GM19455 (cell line): ENCODE measurements around the gene IWS1.
A peak's percentile ranks its signal among the peaks of the same experiment; 100 is the strongest.
"Not testable (repeated sequence)": the region's sequence is repeated elsewhere in the genome, so short reads cannot be mapped to it uniquely, and the experiment has no call there.

Source experiments
- ATAC-seq: cut with Tn5 transposase; IDR thresholded peaks from one replicate; pipeline ENCODE4 v1.9.1; 2021; ENCODE audit not compliant: unreplicated experiment

Gene IWS1

DNA sequence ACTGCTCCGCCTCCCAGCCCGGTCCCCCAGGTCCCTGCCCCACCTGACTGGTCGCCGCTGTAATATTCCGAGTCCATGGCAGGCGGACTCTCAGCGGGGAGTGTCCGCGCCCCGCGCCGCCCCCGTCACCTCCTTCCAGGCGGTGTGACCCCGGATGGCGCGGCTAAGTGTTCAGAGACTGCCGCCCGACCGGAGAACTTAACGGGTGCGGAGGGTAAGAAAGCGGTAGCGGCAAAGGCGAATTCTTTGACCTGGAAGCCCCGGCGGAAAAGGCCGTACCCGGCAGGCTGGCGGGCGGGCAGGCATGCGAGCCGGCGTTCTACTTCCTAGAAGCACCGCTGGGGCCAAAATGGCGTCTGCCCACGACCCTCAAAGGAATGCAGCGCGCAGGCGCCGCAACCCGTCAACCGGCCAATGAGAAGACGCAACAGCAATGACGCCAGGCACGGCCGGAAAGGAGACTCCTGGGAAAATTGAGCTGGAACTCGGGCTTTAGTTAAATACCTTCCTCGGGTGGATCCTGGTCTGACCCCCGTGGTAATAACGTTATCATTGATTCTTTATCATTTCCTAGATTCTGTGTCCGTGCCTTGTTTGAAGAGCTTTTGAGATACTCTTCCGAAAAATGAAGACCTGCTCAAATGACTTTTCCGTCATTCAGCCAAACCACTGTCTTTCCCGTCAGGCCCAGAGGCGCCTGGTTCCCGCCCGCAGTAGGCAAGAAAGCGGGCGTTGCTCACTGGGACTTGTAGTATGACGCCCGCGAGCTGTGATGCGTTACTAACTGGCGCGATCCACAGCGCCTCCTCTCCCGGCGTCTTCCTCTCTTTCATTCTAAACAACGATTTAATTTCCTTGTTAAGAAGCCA is at the start of gene IWS1:
Gene IWS1, minus strand, starts transcription at position 358 of the 869 bp plus-strand sequence. Its CDS starts 281 bp downstream, at position 77.
- ATAC-seq, result peak; percentile 95

- no peak for ATAC-seq
Measured at GRCh38 chr2:127575941-127576432, 49.7 kb upstream of the IWS1 start.

GRCh38 chr2:127575185-127575765 is 49.0 kb upstream of the IWS1 start:
- ATAC-seq, result no peak

GRCh38 chr2:127574656-127575055 is 48.4 kb upstream of the IWS1 start:
- ATAC-seq, result no peak

DNA sequence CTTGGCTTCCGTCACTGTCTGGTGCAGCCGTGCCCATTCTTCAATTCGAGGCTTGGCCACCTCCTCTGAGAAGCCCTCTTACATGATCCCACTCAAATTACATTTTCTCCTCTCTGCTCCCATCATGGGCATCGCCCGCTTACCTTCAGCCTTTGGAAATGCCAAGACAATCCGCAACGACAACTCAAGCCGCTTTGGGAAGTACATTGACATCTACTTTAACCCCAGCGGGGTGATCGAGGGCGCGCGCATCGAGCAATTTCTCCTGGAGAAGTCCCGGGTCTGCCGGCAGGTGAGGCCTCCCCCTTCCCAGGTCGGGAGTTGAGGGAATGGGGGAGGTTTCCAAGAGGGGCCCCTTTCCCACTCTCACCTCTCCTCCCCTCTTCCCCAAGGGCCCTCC is 47.5 kb upstream of the IWS1 start:
- ATAC-seq, result no peak

- ATAC-seq, result no peak
Measured at GRCh38 chr2:127573298-127573697, 47.0 kb upstream of the IWS1 start.

DNA sequence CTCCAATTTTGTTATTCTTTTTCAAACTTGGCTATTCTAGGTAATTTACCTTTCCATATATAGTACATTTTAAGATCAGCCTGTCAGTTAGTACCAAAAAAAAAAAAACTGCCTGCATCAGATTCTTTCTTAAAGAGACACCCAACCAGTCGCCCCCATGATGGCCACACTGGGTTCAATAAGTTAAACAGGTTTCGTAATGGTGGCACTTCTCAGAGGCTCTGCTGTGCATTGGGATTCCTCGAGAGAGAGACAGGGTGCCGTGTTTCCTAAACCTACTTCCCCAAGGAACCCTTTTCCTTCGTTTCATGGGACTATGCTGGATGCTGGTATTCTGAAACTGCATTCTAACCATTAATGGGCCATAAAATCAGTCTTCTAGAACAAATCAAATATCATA is 46.6 kb upstream of the IWS1 start:
- no peak for ATAC-seq

DNA sequence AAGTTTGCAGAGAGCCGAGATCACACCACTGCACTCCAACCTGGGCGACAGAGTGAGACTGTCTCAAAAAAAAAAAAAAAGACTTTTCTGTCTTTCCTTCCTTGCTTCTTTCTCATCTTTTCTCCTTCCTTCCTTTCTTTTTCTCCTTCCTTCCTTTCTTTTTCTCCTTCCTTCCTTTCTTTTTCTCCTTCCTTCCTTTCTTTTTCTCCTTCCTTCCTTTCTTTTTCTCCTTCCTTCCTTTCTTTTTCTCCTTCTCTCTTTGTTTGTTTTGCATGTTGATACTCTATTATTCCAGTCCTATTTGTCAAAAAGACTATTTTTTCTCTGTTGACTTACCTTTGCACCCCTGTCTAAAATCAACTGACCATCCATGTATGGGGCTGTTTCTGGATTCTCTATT is 46.1 kb upstream of the IWS1 start:
- ATAC-seq, result not testable (repeated sequence)

DNA sequence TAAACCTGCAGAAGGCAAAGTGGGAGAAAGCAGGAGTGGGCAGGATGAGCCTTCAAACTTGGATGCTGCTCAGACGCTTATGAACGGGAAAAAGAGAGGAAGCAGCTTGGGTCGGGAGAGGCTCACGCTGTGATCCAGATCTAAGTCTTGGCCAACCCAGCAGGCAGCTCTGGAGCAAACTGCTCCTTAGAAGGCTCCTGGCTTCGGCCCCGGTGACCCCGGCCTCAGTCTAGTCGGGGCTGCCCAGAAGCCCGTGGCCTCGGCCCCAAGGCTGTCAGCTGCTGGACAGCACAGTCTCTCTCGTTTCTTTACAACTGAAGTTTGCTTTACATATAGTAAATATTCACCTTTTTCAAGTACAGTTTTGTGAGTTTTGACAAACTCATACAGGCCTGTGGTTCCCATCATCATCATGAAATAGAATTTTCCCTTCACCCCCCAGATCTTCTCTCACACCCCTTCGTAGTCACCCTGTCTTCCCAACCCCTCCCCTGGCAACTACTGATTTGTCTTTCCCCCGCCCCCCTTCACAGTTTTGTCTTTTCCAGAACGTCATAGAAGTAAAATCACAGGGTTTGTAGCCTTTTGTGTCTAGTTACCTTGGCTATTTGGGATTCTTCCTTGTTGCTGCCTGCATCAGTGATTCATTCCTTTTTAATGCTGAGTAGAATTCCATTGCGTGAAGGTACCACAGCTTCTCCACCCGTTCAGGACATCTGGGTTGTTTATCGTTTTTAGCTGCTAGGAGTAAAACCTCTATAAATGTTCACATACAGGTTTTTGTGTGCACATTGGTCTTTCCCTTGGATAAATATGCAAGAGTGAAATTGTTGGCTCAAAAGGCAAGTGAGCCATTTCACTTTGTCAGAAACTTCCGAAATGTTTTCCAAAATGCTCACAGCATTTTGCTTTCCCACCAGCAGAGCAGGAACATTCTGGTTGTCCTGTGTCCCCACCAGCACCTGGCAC is 44.3 kb upstream of the IWS1 start:
- no peak for ATAC-seq

DNA sequence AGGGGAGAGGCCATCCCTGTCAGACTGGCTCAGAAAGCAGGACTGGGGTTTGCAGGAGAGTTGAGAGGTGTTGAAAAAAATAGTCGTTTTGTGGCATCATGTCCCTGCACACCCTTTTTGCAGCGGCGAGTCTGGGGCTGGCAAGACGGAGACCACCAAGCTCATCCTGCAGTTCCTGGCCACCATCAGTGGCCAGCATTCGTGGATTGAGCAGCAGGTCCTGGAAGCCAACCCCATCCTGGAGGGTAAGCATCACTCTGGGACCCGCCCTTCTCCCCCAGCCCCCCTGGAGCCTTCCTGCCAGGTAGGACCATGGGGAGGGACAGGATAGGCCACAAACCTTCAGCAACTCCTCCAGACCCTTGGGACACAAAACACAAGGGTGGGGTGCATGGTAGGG is 43.4 kb upstream of the IWS1 start:
- ATAC-seq, result no peak

DNA sequence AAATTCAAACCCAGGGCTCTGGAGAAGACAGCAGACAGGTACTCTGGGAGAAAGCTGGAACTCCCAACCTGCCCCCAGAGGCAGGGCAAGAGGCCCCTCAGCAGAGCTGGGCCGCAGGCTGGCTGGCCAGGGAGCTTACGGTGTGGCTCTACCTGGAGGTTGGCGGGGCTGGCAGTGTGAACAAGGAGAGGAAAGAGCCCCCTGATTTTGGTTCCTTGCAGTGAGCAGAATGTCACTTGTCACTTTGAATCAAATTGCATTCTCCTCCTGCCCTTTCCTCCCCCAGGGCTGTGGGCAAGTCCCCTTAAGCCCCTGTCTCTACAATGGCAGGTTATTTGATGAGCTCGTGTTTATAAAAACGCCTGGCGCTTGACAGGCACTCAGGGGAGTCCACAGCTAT is 41.8 kb upstream of the IWS1 start:
- no peak for ATAC-seq

- no peak for ATAC-seq
Measured at GRCh38 chr2:127567351-127567854, 41.1 kb upstream of the IWS1 start.

DNA sequence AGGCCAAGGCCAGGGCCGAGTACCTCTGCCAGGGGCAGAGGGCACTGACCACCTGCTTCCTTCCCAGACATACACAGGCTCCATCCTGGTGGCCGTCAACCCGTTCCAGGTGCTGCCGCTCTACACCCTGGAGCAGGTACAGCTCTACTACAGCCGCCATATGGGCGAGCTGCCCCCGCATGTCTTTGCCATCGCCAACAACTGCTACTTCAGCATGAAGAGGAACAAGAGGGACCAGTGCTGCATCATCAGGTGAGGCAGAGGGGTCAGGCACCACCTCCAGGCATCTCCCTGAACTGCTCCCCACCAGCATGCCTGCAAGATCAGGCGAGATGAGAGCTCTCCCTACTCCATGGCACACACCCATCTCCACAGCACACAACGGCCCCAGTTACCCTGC is 40.3 kb upstream of the IWS1 start:
- ATAC-seq, result no peak

GRCh38 chr2:127566139-127566417 is 39.8 kb upstream of the IWS1 start:
- ATAC-seq, result no peak

DNA sequence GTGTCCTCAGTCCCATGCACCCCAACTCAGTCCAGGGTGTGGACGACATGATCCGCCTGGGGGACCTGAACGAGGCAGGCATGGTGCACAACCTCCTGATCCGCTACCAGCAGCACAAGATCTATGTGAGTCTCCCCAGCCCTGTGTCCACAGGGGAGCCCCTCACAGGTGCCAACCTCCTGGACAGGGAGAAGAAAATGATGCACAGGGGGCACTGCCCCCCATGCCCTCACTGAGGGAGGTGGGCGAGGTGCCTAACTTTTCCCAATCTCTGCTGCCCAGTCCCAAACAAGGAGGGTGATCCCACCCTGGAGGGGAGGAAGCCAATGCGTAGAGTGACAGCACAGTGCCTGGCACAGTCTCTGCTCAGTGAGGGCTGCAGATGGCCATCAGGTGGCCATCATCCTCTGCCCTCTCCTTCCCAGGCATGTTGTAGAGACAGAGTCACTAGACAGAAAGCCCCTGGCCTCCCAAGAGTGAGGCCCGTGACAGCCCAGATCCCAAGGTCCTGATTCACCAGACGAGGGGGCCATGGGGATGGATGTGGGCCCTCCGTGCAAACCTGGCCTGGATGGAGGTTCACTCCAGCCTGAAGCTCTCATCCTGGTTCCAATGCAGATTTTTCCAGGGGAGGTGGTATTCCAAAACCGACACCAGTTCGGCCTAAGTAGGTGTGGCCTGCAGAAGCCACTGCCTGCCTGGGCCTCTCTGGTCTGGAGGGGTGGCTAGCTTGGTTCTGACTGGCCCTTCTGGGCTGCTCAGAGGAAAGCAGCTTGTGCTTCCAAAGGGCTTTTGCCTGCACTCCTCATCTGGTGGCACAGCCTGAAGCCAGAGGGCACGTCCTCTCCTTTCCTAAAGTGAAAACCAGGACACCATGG is 39.2 kb upstream of the IWS1 start:
- no peak for ATAC-seq

DNA sequence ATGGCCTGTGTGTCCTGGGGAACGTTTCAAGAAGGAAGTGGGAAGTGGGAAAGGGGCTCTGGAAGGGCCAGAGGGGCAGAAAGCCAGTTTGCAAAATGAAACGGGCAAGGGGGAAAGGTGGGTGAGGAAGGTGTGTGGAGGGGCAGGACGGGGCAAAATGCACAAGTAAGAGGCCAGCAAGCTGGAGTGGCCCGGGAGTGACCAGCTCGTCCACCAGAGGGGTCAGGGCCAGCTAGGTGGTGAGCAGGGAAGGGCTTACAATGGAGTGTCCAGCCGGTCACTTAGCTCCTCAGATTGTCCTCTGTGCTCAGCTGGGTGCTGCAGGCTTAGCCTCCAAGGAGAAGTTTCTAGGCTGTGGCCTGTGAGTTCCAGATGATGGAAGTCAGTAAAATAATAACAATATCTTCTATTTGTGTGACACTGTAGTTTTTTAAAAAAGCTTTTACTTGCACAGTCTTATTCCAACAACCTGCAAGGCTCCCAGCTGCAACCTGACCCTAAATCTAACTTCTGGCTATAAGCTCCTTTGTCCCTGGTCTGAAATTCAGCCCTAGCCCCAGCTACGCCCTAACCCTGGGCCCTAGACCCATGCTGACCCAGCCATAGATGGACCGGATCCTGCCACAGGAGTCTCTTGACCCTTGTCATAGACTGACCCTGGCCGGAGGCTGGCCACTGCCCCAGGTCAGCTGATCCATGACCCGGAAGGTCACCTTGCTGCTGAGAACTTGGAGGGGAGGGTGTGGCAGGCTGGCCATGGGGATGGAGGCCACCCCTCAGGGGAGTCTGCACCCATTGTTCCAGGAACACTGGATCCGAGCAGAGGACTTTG is 38.4 kb upstream of the IWS1 start:
- ATAC-seq, result no peak

DNA sequence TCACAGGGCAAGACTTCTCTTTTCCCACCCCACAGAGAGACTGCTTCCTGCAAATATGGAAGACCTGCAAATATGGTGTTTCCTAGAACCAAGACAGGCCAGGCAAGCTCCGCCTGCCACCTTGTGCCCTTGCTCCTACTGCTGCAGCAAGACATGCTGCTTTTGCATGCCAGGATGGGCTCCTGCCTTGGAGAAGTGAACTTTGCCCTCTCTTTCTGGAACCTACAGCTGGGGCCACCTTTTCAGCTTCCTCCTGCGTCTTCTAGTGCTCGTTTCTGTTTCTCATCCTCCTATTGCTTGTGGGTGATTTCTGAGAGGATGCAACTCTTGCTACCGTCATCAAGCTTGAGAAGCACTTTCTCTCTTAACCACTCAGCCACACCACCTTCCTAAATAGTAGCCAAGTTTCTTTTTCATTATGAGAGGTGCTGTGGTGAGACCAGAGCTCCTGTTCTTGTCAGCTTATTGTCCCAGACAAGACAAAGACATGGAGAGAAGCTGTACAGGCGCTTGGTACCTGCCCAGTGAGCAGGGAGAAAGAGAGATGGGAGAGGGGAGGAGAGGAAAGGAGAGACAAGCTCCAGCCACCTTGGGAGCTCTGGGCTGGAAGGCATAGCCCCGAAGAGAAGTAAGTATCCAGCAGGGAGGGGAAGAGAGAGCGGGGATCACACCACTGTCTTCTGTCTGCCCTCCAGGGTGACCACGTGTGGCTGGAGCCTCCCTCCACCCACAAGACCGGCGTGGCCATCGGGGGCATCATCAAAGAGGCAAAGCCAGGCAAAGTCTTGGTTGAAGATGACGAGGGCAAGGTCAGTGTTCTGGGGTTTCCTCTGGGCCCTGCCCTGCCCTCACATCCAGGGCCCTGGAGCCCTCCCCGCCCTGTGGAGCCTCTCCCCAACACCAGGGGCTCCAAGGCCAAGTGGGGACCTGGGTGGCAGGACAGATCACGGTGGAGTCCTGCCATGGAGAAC is 37.5 kb upstream of the IWS1 start:
- ATAC-seq, result peak; percentile 97

DNA sequence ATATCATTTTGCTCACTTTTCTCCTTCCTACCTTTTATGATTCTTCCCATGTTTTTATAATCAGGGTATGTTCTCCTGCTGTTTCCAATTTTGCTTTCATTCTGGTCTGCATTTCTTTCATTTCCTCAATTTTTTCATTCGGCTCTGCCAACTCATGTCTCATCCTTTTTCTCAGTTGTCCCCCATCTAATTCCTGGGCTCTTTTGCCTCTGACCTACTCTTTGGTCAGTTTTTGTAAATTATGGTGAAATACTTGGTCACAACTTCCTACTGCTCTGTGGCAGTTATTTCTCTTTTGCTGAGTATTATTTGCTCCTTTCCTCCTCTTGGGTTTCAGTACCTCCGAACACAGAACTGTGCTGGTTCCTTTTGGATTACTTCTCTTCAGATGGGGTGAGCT is 36.6 kb upstream of the IWS1 start:
- ATAC-seq, result no peak
